Hepatocyte (in vitro differentiated cells): Measurements from ENCODE around the gene FAR1. TPM values are rescaled to one million over a fixed set of nuclear protein-coding genes. Genes with fewer than 3 reads are reported as not detected.

Experiments used
- DNase-seq: peaks from one replicate; pipeline ENCODE4 v3.0.0-alpha.2; 2016; ENCODE audit warnings: low spot score
- H2AFZ ChIP-seq: fragments of 200-600 bp; sonication (generic); 2 replicates; pipeline ENCODE4 v1.6.0; 2016; ENCODE audit warnings: antibody characterized with exemption, mild to moderate bottlenecking
- H3K27ac ChIP-seq: fragments of 200-600 bp; sonication (generic); 2 replicates; pipeline ENCODE4 v1.5.1; 2016; ENCODE audit warnings: mild to moderate bottlenecking
- H3K27me3 ChIP-seq: fragments of 200-600 bp; sonication (generic); 2 replicates; pipeline ENCODE4 v1.6.1; 2016
- H3K36me3 ChIP-seq: fragments of 200-600 bp; sonication (generic); replicated peaks from 2 replicates; pipeline ENCODE4 v1.5.1; 2016; ENCODE audit warnings: low read depth; ENCODE audit not compliant: insufficient read depth
- H3K4me1 ChIP-seq: fragments of 200-600 bp; sonication (generic); 2 replicates; pipeline ENCODE4 v1.5.1; 2016; ENCODE audit warnings: mild to moderate bottlenecking, moderate library complexity; ENCODE audit not compliant: insufficient read depth
- H3K4me2 ChIP-seq: fragments of 200-600 bp; sonication (generic); 2 replicates; pipeline ENCODE4 v1.6.0; 2016
- H3K4me3 ChIP-seq: fragments of 200-600 bp; sonication (generic); 2 replicates; pipeline ENCODE4 v1.5.1; 2016; ENCODE audit warnings: mild to moderate bottlenecking
- H3K79me2 ChIP-seq: fragments of 200-600 bp; sonication (generic); 2 replicates; pipeline ENCODE4 v1.6.0; 2017; ENCODE audit warnings: mild to moderate bottlenecking
- H3K9me2 ChIP-seq: fragments of 200-600 bp; sonication (generic); replicated peaks from 2 replicates; pipeline ENCODE4 v1.6.0; 2017; ENCODE audit warnings: mild to moderate bottlenecking; ENCODE audit not compliant: insufficient read depth
- H3K9me3 ChIP-seq: fragments of 200-600 bp; sonication (generic); 2 replicates; pipeline ENCODE4 v1.5.1; 2016; ENCODE audit warnings: low read depth, mild to moderate bottlenecking
- H4K20me1 ChIP-seq: fragments of 200-600 bp; sonication (generic); 2 replicates; pipeline ENCODE4 v1.6.0; 2016; ENCODE audit warnings: mild to moderate bottlenecking; ENCODE audit not compliant: insufficient read depth, poor library complexity, severe bottlenecking
- EZH2 ChIP-seq: fragments of 200-600 bp; sonication (generic); IDR thresholded peaks from 2 replicates; pipeline ENCODE4 v1.6.1; 2016; ENCODE audit warnings: antibody characterized with exemption, mild to moderate bottlenecking, borderline replicate concordance
- EZH2phosphoT487 ChIP-seq: fragments of 200-600 bp; sonication (generic); IDR thresholded peaks from one replicate; pipeline ENCODE4 v1.6.1; 2018; ENCODE audit warnings: antibody characterized with exemption, mild to moderate bottlenecking, low read depth, moderate library complexity; ENCODE audit not compliant: unreplicated experiment, severe bottlenecking
- WGBS: methylation state at CpG from one replicate; pipeline ENCODE4 v1.1.6; 2016; ENCODE audit warnings: low lambda C conversion rate; ENCODE audit errors: missing lambda C conversion rate; 5-methylcytosine and 5-hydroxymethylcytosine counted together
- polyA plus RNA-seq: library from polyadenylated mRNA; unstranded; fragments of >200 nt; fragmentation: Nextera tagmentation; extraction: Ambion mirVana; gene quantifications from 2 replicates; pipeline ENCODE4 v1.2.1, GENCODE V29; 2016
- total RNA-seq: library from RNA; depleted of rRNA; stranded (reverse); fragments of >200 nt; gene quantifications from 2 replicates; pipeline ENCODE4 v1.2.3, GENCODE V29; 2014
- TF ChIP-seq, protein P1 (sequence below): fragments of 200-600 bp; sonication (generic); IDR thresholded peaks from 2 replicates; pipeline ENCODE4 v1.5.1; 2016; ENCODE audit warnings: antibody characterized with exemption, mild to moderate bottlenecking; ENCODE audit not compliant: poor library complexity

FAR1 gene
- total and polyA plus RNA-seq, 2 experiments from 2014 or later, result 21.7 to 71.4 TPM

GRCh38 chr11:13699870-13700269 is 31.4 kb downstream of the FAR1 start:
- no peak overlapping the region for H2AFZ ChIP-seq
- H3K27me3 ChIP-seq, result no peaks in the 10 kb centered on the region
- no peak for DNase-seq
- peaks cover 39% of the 10 kb centered on the region for H3K79me2 ChIP-seq
- H3K36me3 ChIP-seq, result no peaks in the 10 kb centered on the region
- H3K4me1 ChIP-seq, result peaks cover 25% of the 10 kb centered on the region
- peak overlapping the region; percentile 24 for H3K4me2 ChIP-seq
- no peak overlapping the region for H3K27ac ChIP-seq
- no peaks in the 10 kb centered on the region for H3K9me2 ChIP-seq
- TF ChIP-seq EZH2 (no peak), EZH2phosphoT487 (no peak)
- TF ChIP-seq, protein P1, sequence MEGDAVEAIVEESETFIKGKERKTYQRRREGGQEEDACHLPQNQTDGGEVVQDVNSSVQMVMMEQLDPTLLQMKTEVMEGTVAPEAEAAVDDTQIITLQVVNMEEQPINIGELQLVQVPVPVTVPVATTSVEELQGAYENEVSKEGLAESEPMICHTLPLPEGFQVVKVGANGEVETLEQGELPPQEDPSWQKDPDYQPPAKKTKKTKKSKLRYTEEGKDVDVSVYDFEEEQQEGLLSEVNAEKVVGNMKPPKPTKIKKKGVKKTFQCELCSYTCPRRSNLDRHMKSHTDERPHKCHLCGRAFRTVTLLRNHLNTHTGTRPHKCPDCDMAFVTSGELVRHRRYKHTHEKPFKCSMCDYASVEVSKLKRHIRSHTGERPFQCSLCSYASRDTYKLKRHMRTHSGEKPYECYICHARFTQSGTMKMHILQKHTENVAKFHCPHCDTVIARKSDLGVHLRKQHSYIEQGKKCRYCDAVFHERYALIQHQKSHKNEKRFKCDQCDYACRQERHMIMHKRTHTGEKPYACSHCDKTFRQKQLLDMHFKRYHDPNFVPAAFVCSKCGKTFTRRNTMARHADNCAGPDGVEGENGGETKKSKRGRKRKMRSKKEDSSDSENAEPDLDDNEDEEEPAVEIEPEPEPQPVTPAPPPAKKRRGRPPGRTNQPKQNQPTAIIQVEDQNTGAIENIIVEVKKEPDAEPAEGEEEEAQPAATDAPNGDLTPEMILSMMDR, result no peak
- H3K4me3 ChIP-seq, result no peak overlapping the region
- H3K9me3 ChIP-seq, result no peaks in the 10 kb centered on the region
- 48% methylated on average over 1 of the region's 1 CpG for WGBS
- H4K20me1 ChIP-seq, result no peaks in the 10 kb centered on the region

DNA sequence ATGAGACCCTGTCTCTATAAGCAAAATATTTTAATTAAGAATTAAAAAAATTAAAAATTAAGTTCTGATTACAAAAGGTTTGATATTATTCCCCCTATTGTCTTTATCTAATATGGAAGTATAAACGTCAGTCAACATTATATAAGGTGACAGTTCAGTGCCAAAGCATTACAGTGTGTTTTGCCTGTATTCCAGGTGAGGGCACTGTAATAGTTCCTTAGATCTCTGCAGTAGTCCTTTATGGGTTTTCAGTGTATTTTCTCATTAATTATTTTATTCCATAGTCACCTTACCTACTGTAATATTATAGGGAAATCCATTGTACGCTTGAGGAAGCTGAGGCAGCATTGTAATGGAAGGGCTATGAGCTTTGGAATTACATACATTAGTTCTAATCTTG is 33.0 kb downstream of the FAR1 start:
- WGBS, result 95% methylated on average over 2 of the region's 2 CpGs
- Histone ChIP-seq H3K4me3 (no peak overlapping the region), H3K27ac (no peak overlapping the region), H2AFZ (no peak overlapping the region), H3K9me3 (no peaks in the 10 kb centered on the region), H3K9me2 (no peaks in the 10 kb centered on the region), H3K4me2 (no peak overlapping the region), H4K20me1 (no peaks in the 10 kb centered on the region), H3K79me2 (peaks cover 23% of the 10 kb centered on the region), H3K36me3 (no peaks in the 10 kb centered on the region), H3K27me3 (no peaks in the 10 kb centered on the region), H3K4me1 (peaks cover 25% of the 10 kb centered on the region)
- TF ChIP-seq EZH2, result no peak
- TF ChIP-seq, protein P1, result no peak
- TF ChIP-seq EZH2phosphoT487, result no peak
- no peak for DNase-seq

DNA sequence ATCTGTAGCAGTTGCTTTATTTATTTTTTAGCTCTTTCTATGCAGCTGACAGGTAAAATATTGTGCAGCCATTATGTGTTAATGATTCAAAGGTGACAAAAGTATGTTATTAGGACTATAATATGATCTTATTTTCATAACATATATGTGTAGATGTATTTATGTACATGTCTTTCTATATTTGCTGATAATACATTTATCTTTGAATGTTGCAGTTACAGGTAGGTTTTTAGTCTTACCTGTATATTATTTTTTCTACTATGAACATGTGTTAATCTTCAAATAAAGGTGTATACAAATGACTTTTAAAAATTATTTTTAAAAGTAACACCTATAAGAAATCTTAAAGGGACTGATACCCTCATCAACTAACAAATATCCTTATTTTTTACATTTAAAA is 33.6 kb downstream of the FAR1 start:
- Histone ChIP-seq H3K36me3 (no peaks in the 10 kb centered on the region), H3K9me2 (no peaks in the 10 kb centered on the region), H3K9me3 (no peaks in the 10 kb centered on the region), H3K27me3 (no peaks in the 10 kb centered on the region), H4K20me1 (no peaks in the 10 kb centered on the region), H3K4me1 (peaks cover 25% of the 10 kb centered on the region), H2AFZ (no peak overlapping the region), H3K4me3 (no peak overlapping the region), H3K27ac (no peak overlapping the region), H3K79me2 (peaks cover 17% of the 10 kb centered on the region), H3K4me2 (no peak overlapping the region)
- no peak for DNase-seq
- TF ChIP-seq, protein P1, result no peak
- TF ChIP-seq EZH2phosphoT487 (no peak), EZH2 (no peak)

DNA sequence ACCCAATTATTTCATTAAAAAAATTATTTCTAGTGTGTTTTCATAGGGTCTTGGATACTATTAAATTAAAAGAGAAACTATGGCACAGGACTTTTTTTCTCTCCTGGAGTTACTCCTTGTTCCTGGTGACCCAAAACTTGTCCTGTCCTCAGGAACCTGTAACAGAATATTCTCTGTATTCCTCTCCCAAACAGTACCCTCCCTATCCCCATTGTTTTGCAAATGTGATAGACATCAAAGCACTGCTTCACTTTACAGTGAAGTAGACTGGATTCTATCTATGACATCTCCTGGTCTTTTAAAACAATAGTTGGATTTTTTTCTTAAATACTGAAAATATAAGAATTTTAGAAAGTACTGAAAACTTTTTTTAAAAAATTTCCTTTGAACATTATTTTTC is 37.2 kb downstream of the FAR1 start:
- Histone ChIP-seq H3K4me3 (no peak overlapping the region), H3K27me3 (no peaks in the 10 kb centered on the region), H3K4me1 (no peaks in the 10 kb centered on the region), H3K4me2 (no peak overlapping the region), H2AFZ (no peak overlapping the region), H3K27ac (no peak overlapping the region), H3K9me2 (no peaks in the 10 kb centered on the region), H3K36me3 (no peaks in the 10 kb centered on the region), H4K20me1 (no peaks in the 10 kb centered on the region), H3K9me3 (no peaks in the 10 kb centered on the region), H3K79me2 (peaks cover 10% of the 10 kb centered on the region)
- TF ChIP-seq, protein P1, result no peak
- TF ChIP-seq EZH2 (no peak), EZH2phosphoT487 (no peak)
- no peak for DNase-seq
